SU-DHL-6 (cell line): ENCODE results near the gene NPTXR.

ENCODE experiments used
- EZH2phosphoT487 ChIP-seq: fragments of 200-600 bp; sonication (generic), shearing (Covaris generic); conservative IDR thresholded peaks from 2 replicates; pipeline ENCODE4 v1.6.1; 2018; ENCODE audit warnings: mild to moderate bottlenecking, antibody characterized with exemption, low read length, moderate library complexity, mixed read lengths
- TF ChIP-seq, protein P1 (sequence below): fragments of 200-600 bp; sonication (generic); IDR thresholded peaks from one replicate; pipeline ENCODE4 v1.5.1; 2017; ENCODE audit warnings: antibody characterized with exemption, mild to moderate bottlenecking, low read length, moderate library complexity; ENCODE audit not compliant: insufficient read depth, poor library complexity, severe bottlenecking

DNA sequence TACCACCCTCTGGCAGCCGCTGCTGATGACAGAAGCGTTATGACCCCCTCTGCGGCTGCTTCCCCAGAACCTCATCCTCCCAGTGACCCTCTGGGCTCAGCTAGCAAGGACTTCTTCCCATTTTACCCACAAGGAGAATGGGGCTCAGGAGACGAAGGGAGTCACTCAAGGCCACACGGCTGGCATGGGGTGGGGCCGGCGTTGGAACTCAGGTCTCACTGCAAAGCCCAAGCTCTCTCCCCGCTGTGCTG is 71.3 kb downstream of the NPTXR start:
- TF ChIP-seq, protein P1, sequence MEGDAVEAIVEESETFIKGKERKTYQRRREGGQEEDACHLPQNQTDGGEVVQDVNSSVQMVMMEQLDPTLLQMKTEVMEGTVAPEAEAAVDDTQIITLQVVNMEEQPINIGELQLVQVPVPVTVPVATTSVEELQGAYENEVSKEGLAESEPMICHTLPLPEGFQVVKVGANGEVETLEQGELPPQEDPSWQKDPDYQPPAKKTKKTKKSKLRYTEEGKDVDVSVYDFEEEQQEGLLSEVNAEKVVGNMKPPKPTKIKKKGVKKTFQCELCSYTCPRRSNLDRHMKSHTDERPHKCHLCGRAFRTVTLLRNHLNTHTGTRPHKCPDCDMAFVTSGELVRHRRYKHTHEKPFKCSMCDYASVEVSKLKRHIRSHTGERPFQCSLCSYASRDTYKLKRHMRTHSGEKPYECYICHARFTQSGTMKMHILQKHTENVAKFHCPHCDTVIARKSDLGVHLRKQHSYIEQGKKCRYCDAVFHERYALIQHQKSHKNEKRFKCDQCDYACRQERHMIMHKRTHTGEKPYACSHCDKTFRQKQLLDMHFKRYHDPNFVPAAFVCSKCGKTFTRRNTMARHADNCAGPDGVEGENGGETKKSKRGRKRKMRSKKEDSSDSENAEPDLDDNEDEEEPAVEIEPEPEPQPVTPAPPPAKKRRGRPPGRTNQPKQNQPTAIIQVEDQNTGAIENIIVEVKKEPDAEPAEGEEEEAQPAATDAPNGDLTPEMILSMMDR, result no peak
- no peak for TF ChIP-seq EZH2phosphoT487
